ENCODE data around the gene ALG1.
"Not testable (repeated sequence)": the region's sequence is repeated elsewhere in the genome, so short reads cannot be mapped to it uniquely, and the experiment has no call there.

ALG1 gene

DNA sequence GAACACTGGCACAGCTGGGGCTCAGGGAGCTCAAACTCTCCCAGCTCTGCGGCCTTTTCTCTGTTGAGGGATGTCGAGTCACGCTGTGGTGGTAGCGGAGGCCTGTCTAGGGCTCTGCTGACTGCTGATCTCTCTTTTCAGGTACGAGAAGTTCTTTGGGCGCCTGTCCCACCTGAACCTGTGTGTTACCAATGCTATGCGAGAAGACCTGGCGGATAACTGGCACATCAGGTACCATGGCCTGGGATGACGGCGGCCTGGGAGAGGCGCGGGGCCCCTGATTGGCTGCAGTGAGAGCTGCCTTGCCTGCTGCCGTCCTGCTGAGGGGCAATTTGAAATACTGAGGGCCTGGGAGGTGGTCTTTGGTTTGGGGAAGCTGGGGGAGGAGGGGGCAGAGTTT, 5.7 kb downstream of the ALG1 start:
- H3K4me3 ChIP-seq (ENCODE audit: low read length): no peak overlapping the region
- TF ChIP-seq ZNF274 (IDR thresholded peaks at IDR 0.05; ENCODE audit: low read depth, low read length): no peak

DNA sequence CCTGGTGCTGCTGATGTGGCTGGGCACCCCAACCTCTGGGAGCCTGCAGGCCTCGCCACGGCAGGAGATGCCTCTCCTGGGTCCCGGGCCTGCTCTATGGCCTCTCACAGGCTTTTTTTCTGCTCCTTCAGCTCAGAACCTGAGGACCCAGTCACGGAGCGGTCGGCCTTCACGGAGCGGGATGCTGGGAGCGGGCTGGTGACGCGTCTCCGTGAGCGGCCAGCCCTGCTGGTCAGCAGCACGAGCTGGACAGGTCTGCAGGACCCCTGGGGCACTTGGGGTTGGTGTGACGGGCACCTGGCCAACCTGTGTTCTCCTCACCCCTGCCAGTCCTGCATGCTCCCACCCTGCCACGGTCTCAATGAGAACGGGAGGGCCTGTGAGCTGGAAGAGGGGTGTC, 7.0 kb downstream of the ALG1 start:
- H3K4me3 ChIP-seq (ENCODE audit: low read length): no peak overlapping the region
- no peak for TF ChIP-seq ZNF274 (IDR thresholded peaks at IDR 0.05; ENCODE audit: low read depth, low read length)

DNA sequence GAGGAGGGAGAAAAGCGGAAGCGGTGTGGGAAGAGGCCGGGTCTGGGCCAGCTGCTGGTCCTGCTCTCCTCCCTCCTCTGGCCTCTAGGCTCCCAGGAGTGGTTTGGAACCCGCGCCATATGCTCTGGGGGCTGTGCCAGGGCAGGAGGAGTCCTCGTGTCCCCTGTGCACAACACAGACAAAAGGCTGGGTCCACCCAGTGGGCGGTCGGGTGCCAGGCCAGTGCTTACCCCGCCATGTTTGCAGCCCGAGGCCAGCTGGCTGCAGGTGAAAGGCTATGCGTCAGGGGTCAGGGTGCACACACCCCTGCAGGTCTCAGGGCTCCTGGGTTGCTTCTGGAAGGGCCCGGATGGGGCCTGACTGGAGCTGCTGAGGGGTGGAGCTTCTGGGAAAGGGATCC, 8.8 kb downstream of the ALG1 start:
- H3K4me3 ChIP-seq (ENCODE audit: low read length): not testable (repeated sequence)

DNA sequence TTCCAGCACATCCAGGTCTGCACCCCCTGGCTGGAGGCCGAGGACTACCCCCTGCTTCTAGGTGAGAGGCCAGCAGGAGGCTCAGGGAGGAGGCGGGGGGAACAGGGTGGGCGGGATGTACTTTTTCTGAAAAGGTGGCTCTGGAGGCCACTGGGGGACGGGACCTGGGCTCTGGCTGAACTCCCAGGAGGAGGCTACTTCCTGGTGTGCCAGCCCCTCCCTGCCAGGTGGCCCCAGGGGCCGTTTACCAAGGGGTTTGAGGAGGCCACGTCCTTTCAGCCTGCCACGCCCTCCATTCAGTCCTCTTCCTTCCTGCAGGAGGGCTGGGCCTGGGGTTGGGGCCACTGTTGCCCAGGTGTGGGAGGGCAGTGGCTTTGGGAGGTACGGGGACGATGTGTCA, 9.4 kb downstream of the ALG1 start:
- not testable (repeated sequence) for H3K4me3 ChIP-seq (ENCODE audit: low read length)

DNA sequence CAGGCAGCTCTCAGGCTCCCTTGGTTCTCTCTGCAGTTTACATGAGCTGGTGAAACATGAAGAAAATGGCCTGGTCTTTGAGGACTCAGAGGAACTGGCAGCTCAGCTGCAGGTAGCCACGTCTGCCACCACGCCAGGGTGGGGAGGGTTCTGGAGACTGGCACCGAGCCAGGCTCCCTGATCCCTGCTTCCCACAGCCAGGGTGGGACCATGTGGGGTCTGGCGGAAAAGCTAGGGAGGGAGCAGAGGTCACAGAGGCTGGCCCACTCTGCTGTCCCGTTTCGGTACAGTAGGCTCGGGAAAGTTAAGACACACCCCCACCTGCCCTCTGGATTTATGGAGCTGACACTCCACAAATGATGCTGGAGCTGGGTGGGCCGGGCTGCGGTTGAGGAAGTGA, 12.0 kb downstream of the ALG1 start:
- not testable (repeated sequence) for H3K4me3 ChIP-seq (ENCODE audit: low read length)

DNA sequence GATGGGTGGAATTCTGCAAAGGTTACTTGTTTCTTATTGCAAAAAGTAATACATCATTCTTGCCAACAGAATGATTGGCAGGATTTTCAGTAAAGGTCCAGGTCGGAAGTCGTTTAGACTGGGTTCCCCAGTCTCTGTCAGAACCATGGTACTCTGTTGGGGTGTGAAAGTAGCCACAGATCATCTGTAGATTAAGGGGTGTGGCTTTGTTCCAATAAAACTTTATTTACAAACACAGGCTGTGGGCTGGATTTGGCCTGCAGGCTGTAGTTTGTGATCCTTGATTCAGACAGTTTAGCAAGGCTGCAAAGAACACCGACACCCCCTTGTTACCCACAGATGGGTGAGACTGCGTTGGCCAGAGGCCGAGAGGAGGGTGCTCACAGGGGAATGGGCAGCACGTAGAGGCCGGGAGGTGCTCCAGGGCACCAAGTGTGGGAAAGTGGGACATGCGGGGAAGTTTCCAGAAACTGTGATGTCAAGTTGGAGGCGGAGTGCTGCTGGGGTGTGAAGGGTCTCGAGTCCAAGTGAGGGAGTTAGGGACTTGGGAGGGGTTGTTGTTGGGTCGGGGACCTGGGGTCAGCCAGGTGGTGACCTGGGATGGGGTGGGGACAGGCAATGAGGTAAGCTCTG, 12.6 kb downstream of the ALG1 start:
- not testable (repeated sequence) for H3K4me3 ChIP-seq (ENCODE audit: low read length)

DNA sequence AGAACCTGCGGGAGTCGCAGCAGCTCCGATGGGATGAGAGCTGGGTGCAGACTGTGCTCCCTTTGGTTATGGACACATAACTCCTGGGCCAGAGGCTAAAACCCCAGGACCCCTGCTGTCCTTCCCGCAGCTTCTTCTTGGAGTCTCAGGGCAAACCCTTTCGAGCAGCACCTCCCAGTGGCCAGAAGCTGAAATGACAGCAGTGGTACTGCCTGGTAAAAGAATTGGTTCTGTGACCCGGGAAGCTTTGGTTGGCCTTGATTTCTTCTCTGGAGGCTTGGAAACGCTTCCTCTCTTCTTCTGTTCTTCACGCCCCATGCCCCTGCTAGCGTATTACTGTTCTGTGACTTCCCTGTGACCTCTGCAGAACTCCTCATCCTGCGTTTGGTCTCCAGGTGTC, 13.2 kb downstream of the ALG1 start:
- H3K4me3 ChIP-seq (ENCODE audit: low read length): not testable (repeated sequence)

DNA sequence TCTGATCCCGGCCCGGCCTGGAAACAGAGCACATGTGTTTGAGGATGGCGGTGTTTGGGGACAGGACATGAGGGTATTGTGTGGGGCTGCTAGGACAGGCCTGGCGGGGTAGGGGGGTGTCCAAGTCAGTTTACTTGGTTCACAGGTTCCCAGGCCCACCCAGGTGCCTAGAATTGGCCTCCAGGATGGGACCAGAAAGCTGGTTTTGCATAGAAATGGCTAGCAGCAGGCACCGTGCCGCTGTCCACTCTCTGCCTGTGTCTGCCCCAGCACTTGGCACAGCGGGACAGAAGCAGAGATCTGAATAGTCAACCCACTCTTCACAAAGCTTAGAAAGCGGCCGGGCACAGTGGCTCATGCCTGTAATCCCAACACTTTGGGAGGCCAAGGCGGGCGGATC, 14.1 kb downstream of the ALG1 start:
- not testable (repeated sequence) for H3K4me3 ChIP-seq (ENCODE audit: low read length)

DNA sequence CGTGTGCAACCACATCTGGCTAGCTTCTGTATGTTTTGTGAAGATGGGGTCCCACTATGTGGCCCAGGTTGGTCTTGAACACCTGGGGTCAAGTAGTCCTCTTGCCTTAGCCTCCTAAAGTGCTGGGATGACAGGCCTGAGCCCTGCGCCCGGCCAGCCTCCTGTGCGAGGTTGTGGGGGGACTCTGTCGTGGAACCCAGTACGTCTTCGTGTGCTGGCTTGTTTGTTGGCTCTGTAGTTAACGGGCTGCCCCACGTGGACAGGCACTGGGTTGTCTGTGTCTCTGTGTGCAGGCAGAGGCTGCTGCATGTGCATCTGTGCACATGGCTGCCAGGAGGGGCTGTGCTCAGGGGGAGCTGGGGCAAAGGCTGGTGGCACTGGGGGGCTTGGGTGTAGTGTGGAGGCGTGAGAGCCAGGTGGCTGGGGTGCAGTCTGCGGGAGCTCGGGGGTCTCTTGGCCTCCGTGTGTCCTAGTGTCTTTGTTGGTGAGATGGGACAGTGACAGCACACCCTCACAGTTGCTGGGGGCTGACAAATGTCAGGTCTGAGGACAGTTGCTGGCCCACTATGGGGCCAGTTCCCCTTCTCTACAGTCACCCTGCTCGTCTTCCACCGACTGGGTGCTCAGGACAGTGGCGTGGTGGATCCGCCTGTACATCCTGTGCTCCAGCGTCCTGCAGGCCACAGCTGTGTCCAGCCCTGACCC, 16.6 kb downstream of the ALG1 start:
- not testable (repeated sequence) for H3K4me3 ChIP-seq (ENCODE audit: low read length)

DNA sequence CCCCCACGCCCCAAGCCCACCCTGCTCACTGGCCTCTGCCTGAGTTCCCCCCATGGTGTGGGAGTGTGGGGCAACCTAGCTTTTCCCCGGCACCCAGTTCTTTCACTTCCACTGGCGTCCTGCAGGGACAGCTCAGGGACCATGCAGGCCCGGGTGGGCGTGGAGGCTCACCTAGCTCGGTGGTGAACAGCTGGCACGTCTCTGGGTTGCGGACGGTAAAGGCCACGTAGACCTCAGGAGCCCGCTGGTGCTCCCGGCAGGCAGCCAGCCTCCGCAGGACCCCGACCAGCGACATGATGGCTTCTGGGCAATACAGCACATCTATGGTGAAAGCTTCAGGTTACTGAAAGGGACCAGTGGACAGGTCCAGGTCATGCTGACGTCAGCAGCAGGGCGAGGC, 17.3 kb downstream of the ALG1 start:
- not testable (repeated sequence) for H3K4me3 ChIP-seq (ENCODE audit: low read length)

DNA sequence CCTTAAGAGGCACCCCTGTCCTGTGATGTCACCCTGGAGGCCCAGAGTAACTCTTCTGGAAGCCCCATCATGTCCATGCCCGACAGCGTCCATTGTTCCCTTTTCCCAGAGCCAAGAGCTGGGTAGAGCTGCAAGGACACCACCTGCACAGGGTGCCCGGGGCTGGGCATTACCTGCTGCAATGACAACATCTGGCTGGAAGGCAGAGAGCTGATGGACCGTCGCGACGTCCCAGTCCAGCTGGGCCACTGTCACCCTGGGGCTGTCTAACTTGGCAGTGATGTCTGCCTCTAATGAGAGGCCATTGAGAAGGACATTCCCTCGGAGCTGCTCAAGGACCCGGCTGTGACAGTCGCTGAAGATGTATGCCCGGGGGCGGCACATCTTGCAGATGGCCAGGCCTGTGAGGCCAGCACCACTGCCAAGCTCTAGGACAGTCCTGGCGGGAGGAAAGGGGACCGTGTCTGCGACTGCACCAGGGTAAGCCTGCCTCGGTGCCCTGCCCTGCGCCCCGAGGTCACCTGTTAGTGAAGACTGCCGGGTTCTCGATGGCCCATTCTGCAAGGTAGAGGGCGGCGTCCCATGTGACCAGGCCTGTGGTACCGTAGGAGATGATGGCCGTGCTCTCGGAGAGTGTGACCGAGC, 18.4 kb downstream of the ALG1 start:
- not testable (repeated sequence) for H3K4me3 ChIP-seq (ENCODE audit: low read length)

DNA sequence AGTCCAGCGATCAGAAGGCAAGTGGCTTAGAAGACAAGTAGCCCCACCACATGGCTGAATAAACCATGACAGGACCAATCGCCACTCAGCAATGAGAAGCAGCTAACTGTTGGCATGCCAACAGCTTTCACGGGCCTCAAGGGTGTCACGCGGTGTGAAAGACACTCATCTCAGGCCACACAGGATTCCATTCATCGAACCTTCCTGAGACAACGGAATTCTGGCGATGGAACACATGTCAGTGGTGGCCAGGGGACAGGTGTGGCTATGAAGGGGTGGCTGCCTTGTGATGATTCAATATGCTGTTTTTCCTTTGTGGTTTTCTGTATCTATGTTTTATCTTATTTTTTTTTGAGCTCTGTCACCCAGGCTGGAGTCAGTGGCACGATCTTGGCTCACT, 18.9 kb downstream of the ALG1 start:
- not testable (repeated sequence) for H3K4me3 ChIP-seq (ENCODE audit: low read length)

DNA sequence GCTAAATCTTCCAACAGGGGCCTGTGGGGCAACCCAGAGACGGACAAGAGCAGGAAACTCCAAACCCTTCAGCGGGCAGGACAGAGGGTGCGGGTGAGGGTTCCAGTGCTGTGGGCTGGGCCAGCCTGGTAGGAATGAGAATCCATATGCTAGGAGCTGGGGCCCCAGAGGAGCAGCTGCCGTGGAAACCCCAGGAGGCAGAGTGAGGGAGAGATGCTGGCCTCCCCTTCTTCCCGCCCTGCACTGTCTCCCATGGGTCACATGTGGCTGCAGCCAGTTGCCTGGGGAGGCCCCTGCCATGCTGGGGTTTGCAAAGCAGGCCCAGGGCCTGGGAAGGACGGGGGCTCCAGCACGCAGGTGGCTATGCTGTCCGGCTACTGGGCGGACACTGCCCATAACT, 21.4 kb downstream of the ALG1 start:
- H3K4me3 ChIP-seq (ENCODE audit: low read length): not testable (repeated sequence)

DNA sequence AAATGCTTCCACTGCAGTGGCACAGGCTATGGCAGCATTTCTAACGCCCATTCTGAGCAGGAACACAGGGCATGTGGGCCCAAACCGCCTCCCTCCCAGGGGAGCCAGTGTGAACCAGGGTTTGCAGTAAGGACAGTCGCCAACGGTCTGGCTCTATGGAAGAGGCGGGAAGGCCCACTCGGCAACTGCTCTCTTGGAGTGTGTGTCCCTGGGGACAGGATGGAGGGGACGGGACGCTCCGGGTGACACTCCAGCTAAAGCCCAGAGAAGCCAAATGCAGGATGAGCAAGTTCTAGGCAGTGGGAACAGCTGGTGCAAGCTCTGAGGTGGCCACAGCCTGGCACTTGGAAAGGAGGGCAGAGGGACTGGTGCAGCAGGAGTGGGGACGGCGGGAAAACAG, 22.1 kb downstream of the ALG1 start:
- H3K4me3 ChIP-seq (ENCODE audit: low read length): not testable (repeated sequence)

DNA sequence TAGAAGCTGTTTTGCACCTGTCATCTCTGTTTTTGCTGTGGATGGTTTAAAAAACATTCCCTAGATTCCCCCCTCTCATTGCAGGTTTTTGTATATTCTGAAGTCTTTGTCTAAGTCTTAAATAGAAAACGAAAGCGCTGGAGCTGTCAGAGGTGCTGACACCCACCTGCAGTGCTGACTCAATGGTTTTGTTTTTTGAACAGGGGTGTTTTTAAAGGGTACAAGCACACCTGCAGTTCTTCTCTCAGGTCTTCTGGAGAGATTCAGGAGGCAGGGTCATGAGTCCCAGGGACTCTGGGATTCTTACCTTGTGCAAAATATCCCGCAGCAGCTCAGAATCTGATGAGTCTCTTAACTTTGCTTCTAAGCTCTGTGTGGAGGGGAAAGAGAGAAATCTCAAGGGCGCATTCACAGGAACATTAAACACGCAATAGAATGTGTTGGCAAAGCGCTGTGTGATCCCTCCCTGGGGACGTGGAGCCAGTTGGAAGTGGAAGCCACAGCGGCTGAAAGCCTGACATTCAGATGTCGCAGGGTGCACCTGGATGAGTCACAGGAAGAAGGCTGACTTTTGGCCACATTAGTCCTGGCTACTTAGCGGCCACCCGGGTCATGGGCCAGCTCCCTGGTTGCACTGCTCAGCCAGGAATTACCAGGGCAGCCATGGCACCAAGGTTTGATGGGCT, 23.6 kb downstream of the ALG1 start:
- not testable (repeated sequence) for H3K4me3 ChIP-seq (ENCODE audit: low read length)

DNA sequence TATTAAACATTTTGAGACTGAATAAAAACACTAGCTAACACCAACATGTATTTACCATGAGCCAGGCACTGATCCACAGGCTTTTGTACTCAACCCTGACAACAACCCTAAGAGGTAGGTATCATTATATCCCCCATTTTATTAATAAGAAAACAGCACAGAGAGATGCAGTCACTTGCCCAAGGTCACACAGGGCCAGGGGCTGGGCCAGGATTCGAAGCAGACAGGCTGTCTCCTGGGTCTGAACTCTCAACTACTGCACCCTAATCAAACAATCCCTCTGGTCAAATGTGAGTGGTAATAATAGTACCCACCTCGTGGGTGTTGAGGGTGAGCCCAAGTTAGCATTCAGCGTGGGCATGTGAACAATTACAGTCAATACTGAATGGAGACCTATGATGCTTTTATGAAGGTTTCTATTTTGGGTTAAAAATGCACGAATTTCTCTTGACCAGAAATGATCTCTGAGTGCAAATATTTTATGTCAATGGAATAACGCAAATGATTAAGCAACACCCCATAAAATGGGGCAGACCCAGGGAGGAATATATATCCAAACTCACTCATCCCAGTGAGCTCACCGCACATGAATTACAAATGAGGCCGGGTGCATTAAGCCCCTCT, 24.9 kb downstream of the ALG1 start:
- peak overlapping the region; percentile 83 for H3K4me3 ChIP-seq (ENCODE audit: low read length)

DNA sequence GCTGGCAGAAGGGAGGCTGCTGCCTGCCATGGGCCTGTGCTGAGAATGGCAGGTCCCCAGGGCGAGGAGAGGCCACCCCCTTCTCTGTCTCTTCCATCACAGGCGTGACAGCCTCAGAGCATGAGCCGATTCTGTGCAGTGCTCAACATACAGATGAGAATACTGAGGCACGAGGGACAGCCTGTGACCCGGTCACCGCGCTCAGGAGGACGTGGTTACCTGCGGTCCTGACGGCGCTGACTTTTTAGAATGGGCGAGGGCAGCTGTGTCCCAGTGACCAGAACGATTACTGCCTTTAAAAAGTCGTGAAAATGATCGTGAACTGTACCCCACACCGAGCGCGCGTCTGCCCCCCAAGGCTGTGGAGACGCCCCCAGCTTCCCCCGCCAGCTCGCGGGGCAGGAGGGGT, 25.4 kb downstream of the ALG1 start:
- peak overlapping the region; percentile 83 for H3K4me3 ChIP-seq (ENCODE audit: low read length)

DNA sequence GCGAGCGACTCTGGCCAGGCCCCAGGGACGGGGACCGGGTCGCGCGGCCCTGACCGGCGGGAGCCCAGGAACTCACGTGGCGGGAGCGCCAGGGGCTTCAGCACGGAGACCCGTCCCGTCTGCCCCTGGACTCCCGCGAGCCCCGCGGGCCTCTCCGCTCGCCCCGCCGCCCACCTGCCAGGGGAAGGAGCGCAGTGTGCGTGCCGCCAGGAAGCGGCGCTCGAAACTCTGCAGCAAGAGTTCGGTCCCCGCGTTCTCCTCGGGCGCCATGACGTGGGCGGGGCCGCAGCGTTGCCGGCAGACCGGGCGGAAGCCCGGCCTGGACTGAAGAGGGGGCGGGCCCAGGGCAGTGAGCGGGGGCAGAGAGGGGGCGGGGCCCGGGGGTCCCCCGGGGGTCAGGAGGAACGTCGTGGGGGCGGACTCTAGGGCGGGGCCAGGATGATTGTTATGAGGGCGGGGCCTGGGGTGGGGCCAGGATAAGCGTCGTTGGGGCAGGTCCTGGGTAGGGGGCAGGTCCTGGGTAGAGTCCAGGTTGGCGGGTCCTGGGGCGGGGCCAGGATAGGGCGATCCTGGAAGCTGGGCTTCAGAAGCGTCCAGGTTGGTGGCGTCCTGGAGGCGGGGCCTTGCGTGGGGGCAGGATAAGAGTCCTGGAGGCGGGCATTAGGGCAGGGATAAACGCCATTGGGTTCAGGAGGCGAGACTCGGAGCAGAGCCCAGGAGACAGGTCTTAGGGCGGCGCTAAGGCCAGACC, 26.0 kb downstream of the ALG1 start, which contains the start of gene EEF2KMT:
Gene EEF2KMT (minus strand): TSS at position 326 of the 751 bp plus-strand sequence. CDS start 56 bp downstream, at position 270.
- H3K4me3 ChIP-seq (ENCODE audit: low read length): peak within 1 kb of the TSS; percentile 83

DNA sequence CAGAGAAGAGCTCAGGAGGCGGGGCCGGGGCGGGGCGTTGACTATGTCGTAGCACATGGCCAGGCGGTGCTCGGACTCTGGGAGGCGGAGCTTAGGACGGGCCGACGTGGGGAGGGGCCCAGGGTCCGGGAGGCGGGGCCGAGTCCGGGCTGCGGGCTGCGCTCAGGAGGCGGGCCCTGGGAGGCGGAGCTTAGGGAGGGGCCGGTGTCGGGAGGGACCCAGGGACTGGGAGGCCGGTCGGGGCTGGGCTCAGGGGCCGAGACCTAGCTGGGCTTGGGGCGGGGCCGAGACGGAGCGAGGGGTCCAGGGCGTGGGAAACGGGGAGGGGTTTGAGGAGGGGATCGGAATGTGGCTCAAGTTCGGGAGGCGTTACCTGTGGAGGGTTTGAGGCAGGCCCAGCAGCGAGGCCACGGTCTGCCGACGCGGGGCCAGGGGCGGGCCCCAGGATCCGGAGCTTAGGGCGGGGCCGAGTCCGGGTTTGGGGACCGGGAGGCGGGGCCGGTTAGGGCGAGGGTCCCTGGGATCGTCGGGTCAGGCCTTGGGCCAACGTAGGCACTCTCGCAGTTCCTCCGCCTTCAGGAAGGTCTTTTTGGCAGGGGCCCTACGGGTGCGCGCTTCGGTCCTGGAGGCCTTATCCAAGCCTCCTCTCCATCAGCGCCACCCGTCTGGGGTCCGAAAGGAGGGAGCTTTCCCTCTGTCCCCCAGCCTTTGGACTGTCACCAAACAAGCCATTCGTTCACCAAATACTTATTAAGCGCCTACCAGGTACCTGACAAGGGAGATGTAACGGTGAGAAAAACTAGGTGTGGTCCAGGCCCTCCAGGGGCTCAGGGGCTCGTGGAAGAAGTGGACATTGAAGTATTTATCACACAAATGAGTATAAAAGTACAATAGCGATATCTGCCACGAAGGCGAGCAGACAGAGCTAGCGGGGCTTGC, 26.8 kb downstream of the ALG1 start:
- peak overlapping the region; percentile 70; the same call in 1 of the 2 replicates for H3K4me3 ChIP-seq (ENCODE audit: low read length)

Data from GM08714 (cell line).